AG09309 (cell line): ENCODE measurements around the gene IL17F.

ENCODE experiments used
- DNase-seq: peaks from one replicate; pipeline ENCODE4 v3.0.0-alpha.2; 2010; ENCODE audit warnings: low read depth
- H3K4me3 ChIP-seq: 2 replicates; pipeline ENCODE4 v1.5.1; 2011; ENCODE audit warnings: mild to moderate bottlenecking, low read depth, low read length, moderate library complexity; ENCODE audit not compliant: control insufficient read depth
- TF ChIP-seq, protein P1 (sequence below): IDR thresholded peaks from 2 replicates; pipeline ENCODE4 v1.5.1; 2011; ENCODE audit warnings: mild to moderate bottlenecking, low read depth, low read length, inconsistent platforms; ENCODE audit not compliant: insufficient read depth, control insufficient read depth; ENCODE audit errors: missing control alignments

IL17F gene

DNA sequence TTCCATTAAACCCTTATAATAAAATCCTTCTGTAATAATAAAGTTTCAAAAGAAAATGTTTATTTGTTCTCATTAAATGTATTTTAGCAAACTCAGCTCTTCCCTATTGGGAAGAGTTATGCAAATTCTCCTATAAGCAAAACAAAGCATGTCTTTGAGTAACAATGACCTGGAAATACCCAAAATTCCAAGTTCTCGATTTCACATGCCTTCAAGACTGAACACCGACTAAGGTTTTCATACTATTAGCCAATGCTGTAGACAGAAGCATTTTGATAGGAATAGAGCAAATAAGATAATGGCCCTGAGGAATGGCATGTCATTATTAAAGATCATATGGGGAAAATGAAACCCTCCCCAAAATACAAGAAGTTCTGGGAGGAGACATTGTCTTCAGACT lies 54.3 kb downstream of the IL17F start:
- H3K4me3 ChIP-seq = no peak overlapping the region
- TF ChIP-seq, protein P1, sequence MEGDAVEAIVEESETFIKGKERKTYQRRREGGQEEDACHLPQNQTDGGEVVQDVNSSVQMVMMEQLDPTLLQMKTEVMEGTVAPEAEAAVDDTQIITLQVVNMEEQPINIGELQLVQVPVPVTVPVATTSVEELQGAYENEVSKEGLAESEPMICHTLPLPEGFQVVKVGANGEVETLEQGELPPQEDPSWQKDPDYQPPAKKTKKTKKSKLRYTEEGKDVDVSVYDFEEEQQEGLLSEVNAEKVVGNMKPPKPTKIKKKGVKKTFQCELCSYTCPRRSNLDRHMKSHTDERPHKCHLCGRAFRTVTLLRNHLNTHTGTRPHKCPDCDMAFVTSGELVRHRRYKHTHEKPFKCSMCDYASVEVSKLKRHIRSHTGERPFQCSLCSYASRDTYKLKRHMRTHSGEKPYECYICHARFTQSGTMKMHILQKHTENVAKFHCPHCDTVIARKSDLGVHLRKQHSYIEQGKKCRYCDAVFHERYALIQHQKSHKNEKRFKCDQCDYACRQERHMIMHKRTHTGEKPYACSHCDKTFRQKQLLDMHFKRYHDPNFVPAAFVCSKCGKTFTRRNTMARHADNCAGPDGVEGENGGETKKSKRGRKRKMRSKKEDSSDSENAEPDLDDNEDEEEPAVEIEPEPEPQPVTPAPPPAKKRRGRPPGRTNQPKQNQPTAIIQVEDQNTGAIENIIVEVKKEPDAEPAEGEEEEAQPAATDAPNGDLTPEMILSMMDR = no peak
- DNase-seq = no peak

DNA sequence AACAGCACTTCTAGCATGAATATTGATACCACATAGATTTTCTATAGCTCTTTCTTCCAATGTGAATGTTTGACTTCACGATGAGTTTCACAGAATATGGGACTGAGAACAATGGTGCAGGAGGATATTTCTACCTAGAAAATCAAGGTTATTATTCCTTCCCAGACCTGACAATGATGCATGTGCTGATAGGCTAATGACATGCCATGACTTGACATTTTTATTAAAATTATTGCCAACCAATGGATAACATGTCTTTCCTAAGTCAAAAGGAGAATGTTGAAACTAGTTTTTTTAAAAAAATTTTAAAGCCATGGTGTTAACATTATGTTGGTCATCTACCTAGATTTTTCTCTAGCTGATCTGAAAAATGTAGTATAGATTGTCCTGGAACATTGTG lies 57.2 kb downstream of the IL17F start:
- no peak for DNase-seq
- H3K4me3 ChIP-seq = no peak overlapping the region
- TF ChIP-seq, protein P1 = no peak
